K562 (cell line): Measurements from ENCODE around the gene ARHGAP32. TPM values are rescaled to one million over a fixed set of nuclear protein-coding genes. Genes with fewer than 3 reads are reported as not detected.

Experiments
- BCOR ChIP-seq: fragments of 450-650 bp; IDR thresholded peaks from 2 replicates; pipeline ENCODE4 v1.6.1; 2016
- KDM5B ChIP-seq: fragments of 200-600 bp; sonication (generic); IDR thresholded peaks from 2 replicates; pipeline ENCODE4 v1.6.1; 2012; ENCODE audit warnings: low read depth, mild to moderate bottlenecking, moderate library complexity, low read length, control low read depth, inconsistent platforms; ENCODE audit not compliant: insufficient replicate concordance
- KLF6 ChIP-seq: fragments of 250-450 bp; sonication (Bioruptor Pico); IDR thresholded peaks from 2 replicates; pipeline ENCODE4 v1.4.0; 2020; ENCODE audit warnings: mild to moderate bottlenecking, moderate library complexity, borderline replicate concordance
- polyA plus RNA-seq, 8 experiments: library from polyadenylated mRNA; depleted of rRNA in 4 of 8; stranded (reverse) in 5 of 8; unstranded in 3 of 8; fragments of >200 nt; fragmentation: Nextera tagmentation in 2 of 8; fragmentation: Illumina TruSeq in 1 of 8; extraction: Ambion mirVana in 2 of 8; extraction: Trizol in 1 of 8; gene quantifications; 2 replicates each; pipeline versions ENCODE4 v1.2.1 to v1.2.3, GENCODE V29; 2011 to 2014; ENCODE audit warnings: inconsistent platforms in 1 of 8, missing spikeins in 1 of 8
- total RNA-seq, 7 experiments: library from RNA; depleted of rRNA in 6 of 7; stranded (reverse); fragments of >200 nt in 6 of 7; fragmentation: Illumina TruSeq in 2 of 7; extraction: Trizol in 2 of 7; gene quantifications; 2 replicates each; pipeline versions ENCODE4 v1.2.1 to v1.2.3, GENCODE V29; 2011 to 2021; ENCODE audit warnings: low replicate concordance in 1 of 7
- TF ChIP-seq, protein P1 (sequence below): fragments of 450-650 bp; IDR thresholded peaks from 2 replicates; pipeline ENCODE4 v1.6.1; 2016; ENCODE audit warnings: mild to moderate bottlenecking, moderate library complexity

ARHGAP32 gene
- total and polyA plus RNA-seq, 9 of the 15 experiments (the other 6 are each of a cell fraction or from before 2014, with no cell fraction given), result 0.18 TPM; not detected in 8

DNA sequence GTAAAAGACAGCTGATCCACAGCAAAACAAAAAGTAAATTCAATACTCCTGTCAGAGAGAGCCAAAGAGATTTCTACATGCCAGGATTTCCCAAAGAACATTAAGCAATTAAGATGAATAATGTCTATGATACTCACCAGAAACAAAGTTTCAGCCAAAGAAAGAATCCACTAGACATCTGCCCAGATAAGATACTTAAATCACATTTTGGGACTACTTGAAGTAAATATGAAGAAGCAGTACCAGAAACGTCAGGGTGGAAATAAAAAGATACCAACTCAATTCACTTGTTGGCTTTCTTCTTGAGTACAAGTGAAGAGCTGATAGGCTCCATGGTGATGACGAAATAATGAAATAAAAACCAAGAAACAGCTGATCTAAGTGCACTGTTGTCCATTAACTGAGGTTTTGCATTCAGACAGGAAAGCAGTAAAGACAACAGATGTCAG, 31.6 kb upstream of the ARHGAP32 start (continued):
- TF ChIP-seq, protein P1, sequence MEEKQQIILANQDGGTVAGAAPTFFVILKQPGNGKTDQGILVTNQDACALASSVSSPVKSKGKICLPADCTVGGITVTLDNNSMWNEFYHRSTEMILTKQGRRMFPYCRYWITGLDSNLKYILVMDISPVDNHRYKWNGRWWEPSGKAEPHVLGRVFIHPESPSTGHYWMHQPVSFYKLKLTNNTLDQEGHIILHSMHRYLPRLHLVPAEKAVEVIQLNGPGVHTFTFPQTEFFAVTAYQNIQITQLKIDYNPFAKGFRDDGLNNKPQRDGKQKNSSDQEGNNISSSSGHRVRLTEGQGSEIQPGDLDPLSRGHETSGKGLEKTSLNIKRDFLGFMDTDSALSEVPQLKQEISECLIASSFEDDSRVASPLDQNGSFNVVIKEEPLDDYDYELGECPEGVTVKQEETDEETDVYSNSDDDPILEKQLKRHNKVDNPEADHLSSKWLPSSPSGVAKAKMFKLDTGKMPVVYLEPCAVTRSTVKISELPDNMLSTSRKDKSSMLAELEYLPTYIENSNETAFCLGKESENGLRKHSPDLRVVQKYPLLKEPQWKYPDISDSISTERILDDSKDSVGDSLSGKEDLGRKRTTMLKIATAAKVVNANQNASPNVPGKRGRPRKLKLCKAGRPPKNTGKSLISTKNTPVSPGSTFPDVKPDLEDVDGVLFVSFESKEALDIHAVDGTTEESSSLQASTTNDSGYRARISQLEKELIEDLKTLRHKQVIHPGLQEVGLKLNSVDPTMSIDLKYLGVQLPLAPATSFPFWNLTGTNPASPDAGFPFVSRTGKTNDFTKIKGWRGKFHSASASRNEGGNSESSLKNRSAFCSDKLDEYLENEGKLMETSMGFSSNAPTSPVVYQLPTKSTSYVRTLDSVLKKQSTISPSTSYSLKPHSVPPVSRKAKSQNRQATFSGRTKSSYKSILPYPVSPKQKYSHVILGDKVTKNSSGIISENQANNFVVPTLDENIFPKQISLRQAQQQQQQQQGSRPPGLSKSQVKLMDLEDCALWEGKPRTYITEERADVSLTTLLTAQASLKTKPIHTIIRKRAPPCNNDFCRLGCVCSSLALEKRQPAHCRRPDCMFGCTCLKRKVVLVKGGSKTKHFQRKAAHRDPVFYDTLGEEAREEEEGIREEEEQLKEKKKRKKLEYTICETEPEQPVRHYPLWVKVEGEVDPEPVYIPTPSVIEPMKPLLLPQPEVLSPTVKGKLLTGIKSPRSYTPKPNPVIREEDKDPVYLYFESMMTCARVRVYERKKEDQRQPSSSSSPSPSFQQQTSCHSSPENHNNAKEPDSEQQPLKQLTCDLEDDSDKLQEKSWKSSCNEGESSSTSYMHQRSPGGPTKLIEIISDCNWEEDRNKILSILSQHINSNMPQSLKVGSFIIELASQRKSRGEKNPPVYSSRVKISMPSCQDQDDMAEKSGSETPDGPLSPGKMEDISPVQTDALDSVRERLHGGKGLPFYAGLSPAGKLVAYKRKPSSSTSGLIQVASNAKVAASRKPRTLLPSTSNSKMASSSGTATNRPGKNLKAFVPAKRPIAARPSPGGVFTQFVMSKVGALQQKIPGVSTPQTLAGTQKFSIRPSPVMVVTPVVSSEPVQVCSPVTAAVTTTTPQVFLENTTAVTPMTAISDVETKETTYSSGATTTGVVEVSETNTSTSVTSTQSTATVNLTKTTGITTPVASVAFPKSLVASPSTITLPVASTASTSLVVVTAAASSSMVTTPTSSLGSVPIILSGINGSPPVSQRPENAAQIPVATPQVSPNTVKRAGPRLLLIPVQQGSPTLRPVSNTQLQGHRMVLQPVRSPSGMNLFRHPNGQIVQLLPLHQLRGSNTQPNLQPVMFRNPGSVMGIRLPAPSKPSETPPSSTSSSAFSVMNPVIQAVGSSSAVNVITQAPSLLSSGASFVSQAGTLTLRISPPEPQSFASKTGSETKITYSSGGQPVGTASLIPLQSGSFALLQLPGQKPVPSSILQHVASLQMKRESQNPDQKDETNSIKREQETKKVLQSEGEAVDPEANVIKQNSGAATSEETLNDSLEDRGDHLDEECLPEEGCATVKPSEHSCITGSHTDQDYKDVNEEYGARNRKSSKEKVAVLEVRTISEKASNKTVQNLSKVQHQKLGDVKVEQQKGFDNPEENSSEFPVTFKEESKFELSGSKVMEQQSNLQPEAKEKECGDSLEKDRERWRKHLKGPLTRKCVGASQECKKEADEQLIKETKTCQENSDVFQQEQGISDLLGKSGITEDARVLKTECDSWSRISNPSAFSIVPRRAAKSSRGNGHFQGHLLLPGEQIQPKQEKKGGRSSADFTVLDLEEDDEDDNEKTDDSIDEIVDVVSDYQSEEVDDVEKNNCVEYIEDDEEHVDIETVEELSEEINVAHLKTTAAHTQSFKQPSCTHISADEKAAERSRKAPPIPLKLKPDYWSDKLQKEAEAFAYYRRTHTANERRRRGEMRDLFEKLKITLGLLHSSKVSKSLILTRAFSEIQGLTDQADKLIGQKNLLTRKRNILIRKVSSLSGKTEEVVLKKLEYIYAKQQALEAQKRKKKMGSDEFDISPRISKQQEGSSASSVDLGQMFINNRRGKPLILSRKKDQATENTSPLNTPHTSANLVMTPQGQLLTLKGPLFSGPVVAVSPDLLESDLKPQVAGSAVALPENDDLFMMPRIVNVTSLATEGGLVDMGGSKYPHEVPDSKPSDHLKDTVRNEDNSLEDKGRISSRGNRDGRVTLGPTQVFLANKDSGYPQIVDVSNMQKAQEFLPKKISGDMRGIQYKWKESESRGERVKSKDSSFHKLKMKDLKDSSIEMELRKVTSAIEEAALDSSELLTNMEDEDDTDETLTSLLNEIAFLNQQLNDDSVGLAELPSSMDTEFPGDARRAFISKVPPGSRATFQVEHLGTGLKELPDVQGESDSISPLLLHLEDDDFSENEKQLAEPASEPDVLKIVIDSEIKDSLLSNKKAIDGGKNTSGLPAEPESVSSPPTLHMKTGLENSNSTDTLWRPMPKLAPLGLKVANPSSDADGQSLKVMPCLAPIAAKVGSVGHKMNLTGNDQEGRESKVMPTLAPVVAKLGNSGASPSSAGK, result no peak
- TF ChIP-seq KLF6 (CRISPR knock-in tag) (no peak), BCOR (no peak), KDM5B (no peak)
